Erythroblast (primary cell): ENCODE measurements around the gene NRSN2.

Experiments used
- GATA1 ChIP-seq: IDR thresholded peaks from 2 replicates; pipeline ENCODE4 v1.6.1; 2011; ENCODE audit warnings: low read depth, mild to moderate bottlenecking, control low read depth, low read length, moderate library complexity
- POLR2A ChIP-seq: IDR thresholded peaks from 2 replicates; pipeline ENCODE4 v1.6.1; 2011; ENCODE audit warnings: mild to moderate bottlenecking, low read length

DNA sequence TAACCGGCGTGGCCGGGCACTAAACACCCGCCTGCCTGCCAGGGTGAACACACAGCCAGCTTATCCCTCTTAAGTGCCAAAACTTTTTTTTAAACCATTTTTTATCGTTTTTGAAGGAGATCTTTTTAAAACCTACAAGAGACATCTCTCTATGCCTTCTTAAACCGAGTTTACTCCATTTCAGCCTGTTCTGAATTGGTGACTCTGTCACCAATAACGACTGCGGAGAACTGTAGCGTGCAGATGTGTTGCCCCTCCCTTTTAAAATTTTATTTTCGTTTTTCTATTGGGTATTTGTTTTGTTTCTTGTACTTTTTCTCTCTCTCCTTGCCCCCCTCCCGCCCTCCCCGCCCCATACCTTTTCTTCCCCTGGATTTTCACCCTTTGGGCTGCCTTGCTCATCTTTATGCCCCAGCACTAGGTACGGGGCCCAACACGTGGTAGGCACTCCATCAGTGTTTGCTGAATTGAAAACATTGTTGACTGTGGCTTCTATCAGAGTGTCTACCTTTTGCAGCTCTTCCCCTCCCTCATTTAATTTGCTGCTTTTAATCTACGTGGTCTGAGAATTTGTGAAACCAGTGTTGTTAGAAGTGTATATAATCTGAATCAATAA lies 48.0 kb upstream of the NRSN2 start:
- TF ChIP-seq POLR2A (no peak), GATA1 (no peak)
